GM18508 (cell line): ENCODE measurements around the gene COL4A1.

ENCODE experiments used
- ATAC-seq: cut with Tn5 transposase; IDR thresholded peaks from one replicate; pipeline ENCODE4 v1.9.1; 2021; ENCODE audit warnings: moderate number of reproducible peaks; ENCODE audit not compliant: insufficient read depth, unreplicated experiment

Gene COL4A1

DNA sequence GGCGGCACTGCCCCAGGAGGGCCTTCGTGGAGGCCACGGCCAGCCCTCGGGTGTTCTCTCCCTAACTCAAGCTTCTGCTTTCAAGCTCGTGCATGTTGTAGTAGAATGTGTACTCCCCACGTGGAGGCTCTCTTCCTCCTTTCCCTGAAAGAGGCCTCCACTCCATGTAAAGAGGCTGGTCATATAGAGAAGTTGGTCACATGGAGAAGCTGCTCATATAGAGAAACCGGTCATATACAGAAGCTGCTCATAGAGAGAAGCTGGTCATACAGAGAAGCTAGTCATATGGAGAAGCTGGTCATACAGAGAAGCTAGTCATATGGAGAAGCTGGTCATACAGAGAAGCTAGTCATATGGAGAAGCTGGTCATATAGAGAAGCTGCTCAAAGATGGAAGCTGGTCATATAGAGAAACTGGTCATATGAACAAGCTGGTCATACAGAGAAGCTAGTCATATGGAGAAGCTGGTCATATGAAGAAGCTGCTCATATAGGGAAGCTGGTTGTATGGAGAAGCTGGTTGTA, 152.5 kb downstream of the COL4A1 start:
- no peak for ATAC-seq

DNA sequence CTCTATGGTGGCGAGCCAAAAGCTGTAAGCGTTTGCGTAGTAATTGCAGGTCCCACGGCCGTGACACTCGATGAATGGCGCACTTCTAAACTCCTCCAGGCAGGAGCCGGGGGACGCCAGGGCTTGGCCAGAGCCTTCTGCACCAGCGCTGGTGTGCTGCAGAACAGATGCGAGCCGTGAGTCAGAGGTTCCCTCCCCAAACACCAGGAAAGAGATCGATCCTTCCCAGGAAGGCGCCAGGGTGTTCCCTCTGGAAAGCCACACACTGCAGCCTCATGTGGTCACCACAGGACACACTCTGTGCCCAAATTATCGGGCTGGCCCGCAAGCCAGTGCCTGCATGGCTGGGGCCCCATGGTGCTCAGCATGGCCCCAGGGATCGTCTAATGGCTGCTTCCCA, 154.6 kb downstream of the COL4A1 start:
- no peak for ATAC-seq

DNA sequence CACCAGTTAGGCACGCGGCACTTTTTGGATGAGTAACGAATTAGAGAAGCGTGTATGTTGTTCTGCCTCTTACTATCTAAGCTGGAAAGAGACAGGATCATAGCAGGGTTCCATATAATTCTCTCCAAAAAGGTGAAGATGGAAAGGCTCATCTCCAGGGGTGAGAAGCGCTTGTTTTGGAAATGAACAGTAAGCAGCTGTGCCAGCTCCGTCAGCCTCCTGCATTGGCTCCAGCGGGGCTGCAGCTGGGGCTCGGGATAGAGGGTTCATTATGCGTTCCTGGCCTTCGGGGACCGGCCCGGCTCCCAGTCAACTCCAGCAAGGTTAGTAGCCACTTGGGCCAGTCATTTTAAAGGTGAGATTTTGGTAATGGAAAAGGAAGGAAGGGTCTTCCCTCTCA, 155.5 kb downstream of the COL4A1 start:
- ATAC-seq: no peak

DNA sequence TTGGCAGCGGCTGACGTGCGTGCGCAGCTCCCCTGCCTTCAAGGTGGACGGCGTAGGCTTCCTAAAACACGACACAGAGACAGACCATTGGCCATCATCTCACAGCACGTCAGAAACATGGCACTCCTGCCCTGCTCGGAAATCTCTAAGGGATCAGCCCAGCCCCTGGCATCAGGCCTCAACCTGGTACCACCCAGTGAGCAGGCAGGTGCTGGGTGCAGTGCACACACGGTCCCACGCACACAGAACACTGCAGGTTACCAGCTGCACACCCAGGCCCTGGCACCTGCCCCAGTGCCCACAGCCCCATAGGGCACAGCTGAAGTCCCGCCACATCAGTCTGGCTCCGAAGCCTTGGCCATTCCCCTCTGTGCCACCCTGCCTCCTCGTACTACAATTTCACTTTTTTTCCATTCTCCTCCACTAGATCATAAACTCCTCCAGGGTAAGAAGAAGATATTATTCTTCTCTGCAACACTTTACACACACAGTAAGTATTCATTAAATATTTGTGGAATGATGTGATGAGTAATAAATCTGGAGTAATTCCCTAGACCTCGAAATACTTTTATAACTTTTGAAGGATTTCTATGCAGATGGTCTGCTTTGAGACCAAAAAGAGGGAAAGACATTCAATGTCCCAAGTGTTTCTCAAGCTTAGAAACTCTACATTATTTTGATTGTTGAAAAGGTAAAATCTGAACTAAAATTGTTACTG, 156.4 kb downstream of the COL4A1 start:
- ATAC-seq: no peak

DNA sequence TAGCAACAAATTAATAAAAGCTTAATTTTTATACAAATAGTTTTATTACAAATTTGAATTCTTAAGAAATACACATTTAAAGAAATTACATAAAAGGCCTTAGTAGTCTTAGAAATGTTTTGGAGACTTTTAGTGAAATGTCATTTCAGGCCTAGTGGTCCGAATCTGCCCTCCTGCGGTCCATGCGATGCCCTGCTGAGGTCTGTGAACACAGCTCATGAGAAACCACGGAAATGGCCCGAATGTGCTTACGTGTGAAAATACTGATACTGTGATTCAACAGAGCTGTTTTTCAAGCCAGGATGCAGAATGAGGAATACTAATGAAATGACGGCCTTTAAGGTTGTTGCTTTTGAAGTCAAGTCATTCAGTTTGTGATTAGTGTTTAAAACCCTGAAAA, 157.9 kb downstream of the COL4A1 start:
- no peak for ATAC-seq

DNA sequence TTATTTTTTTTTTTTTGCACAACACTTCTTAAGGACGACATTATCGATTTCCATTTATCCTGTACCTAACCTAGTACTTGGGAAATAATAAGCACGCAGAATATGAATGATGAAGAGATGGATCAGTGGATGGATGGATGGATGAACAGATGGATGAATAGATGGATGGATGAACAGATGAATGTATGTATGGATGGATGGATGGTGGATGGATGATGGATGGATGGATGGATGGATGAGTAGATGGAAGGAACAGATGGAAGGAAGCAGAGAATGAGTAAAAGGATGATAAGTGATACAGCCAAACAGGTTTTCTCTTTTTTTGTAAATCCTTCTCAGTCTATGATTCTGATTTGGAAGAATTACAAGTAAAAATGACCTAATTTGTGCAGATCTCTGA, 166.9 kb downstream of the COL4A1 start:
- no peak for ATAC-seq

DNA sequence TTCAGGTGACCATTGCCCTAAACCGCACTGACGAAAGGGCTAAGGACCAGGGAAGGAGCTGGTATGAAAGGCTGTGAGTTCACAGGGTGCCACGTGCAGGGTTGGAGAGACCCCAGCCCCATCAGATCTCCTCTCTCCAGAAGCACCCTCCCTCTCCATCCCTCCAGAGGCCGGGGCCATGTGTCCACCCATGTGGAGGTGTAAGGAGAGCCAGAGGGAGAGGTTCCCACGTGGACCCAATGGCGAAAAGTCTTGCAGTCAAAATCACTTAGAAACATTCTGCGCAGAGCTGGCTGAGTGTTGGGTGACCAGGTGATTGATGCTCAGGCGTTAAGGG, 168.3 kb downstream of the COL4A1 start:
- no peak for ATAC-seq

DNA sequence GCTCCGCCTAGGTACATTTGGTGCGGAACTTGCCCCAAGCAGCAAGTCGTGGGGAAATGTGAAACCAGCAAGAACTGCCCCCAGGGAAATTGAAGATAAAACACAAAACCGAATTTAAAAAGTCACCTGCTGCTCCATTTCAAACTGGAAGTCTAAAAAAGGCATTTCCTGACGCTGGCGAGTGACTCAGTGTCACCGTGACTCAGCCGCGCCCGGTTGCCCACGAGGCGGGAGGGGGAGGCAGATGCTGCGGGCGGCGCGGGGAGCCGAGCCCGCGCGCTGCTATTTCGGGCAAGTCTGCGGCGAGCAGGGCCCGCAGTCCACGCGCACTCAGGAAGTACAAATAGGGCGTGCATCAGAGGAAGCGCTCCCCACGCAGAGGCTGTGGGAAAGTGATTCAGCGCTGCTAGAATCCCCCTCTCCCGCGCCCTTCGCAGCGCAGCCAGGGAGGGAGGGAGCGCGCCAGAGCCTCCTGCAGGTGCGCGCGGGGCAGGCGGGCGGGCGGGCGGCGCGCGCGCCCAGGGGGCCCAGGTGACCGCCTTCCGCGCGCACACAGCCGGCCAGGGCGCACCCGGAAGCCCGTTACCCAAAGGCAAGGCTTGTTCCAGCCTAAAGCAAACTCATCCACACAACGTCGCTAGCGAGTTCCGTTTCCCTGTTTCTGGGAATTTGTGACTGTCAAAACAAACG, 168.8 kb downstream of the COL4A1 start:
- ATAC-seq: peak; percentile 36

DNA sequence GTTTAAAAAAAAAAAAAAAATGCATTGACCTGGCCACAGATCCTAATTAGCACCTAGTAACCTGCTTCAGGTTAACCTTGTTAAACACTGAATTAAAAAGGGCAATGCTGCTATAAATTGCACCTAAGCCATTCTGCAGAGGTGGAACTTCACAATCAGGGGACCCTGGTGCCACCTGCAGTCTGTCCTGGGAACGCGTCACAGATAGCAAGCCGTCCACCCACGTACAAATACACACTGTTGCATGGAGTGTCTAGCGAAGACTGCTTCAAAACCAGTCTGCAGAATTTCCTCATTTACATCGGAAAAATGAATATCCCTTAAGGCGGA, 169.3 kb downstream of the COL4A1 start:
- peak; percentile 64 for ATAC-seq

DNA sequence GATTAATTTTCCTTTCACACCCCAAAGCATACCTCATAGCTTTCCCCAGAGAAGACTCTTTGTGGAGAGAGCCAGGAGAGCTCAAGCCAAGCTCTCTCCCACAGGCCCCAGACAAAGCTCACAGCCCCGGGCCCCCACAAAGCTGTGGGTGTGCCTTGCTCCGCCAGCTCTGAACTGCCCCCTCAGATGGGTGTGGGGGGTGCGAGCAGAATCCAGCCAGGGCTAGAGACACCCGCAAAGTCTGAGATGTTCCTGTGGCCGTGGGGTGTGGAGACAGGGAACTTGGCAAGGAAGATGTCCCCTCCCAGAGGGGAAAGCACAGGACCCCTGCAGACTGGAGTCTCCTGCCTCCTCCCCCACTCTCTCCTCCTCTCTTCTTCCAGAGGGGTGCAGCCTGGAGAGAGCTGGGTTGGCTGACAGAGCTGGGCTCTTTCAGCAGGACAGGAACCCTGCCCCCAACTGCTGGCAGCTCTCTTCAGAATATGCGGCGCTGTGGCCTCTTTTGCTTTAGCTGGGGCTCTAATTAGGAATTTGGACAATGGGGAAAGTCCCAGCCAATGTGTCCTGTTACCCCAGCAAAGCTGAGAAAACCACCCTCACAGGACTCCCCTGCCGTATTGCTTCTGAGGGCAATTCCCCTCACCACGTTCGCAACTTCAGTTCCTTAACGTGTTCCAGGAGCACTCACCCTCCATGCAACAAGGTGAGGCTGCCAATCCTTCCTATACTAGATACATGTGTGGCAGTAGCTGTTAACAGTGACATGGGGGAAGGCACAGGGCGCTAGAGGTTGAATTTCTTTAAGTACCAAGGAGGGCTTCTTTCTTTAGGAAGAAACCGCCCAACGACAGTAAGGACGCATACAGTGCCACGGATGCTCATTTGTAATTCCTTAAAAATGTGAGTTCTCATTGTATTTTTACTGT, 170.0 kb downstream of the COL4A1 start:
- no peak for ATAC-seq

DNA sequence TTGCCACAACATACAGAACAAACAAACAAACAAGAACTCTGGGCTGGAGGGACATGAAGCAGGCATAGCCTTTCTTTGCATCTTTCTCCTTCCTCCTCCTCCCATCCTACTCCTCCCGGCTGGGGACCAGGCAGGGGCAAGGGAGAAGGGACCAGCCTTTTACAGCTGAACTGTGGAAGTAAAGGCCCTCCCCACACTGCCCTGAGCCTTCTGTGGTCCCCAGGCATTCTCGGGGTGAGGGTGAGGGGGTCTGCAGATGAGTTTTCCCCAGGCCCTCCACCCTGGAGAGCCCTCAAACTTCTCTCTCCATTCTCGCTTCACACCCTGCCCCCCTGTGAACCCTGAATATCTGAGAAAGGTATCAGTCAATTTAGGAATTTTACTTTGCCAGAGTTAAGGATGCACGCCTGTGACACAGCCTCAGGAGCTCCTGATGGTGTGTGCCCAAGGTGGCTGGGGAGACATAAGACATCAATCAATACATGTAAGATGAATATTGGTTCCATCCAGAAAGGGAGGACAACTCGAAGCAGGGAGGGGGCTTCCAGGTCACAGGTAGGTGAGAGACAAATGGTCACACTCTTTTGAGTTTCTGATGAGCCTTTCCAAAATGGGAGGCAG, 170.9 kb downstream of the COL4A1 start:
- ATAC-seq: no peak

DNA sequence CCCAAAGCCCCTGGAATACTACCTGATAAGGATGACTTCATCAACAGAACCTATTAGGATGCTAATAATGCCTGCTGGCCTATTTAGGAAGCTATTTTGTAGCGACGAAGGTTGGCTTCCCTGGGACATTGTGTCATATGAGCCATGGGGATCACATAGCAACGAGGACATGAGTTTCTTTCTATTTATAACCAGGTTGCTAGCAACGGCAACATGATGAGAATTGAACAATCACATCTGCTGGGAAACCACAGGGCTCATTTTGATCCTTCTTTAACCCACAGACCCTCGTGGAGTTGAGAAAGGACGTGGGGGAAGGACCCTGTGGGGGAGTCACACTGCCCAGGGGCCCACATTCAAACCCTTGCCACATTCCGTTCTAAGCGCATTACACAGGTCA, 172.2 kb downstream of the COL4A1 start:
- no peak for ATAC-seq

DNA sequence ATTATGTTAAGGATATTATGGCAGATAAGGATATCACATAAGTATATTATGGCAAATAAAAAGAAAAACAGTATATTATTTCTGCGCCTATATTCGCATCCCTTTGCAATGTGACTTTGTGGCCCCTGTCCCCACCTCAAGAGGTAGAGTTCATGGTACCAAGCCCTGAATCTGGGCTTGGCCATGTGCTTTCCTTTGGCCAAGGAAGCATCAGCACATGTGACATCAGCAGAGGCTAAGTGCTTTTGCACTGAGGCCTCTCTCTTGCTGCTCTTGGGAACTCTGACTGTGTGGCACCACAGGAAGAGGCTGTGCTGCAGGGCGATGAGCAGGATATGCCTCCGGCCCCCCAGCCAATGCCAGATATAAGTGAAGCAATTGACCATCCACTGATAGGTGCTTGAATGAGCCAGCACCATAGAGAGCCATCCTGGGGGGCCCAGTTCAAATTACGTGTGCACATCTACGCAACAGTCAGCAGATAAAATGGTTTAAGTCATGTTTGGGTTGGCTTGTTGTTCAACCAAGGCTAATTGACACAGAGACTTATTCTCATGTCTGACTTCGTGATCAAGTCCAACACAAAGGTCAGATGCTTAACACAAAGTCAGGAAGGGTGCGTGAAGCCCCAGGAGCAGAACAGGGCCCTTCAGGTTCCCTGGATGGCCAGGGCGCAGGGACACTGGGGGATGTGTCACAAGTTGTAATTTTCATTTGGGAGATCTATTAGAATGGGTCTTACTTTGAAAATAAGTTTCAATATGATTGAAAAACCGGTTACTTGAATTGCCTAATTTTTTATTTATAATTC, 173.3 kb downstream of the COL4A1 start:
- no peak for ATAC-seq

DNA sequence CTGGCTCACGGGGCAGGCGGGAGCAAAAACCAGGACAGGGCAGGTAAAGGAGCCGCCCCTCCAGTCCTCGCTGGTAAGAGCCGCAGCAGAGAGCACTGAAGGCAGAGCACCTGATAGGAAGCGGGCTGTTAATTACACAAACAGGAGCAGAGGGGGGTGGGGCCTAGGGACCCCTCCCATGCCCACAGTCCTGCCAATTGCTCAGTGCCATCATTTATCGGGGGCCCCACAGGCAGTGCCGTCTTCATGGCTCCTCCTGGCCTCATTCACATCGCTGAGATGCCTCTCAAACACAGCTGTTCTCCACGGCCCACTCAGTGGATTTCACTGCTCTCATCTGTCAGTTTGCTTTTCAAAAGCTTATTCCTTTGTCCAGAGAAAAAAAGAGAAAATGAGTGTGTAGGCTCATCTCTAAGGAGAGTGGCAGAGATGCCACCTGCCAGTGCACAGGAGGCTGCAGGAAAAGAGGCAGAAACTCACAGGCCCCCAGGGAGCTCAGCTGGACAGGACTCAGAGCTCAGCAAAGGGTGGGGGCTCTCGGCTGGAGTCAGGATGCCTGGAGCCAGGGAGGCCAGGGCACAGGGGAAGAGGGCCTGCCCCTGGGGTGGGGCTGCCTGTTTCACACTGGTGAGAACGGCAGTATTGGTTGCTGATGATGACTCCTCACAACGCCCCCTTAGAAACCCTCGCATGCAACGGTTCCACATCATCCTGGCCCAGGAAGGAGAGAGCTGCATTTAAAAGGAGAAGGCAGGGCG, 174.6 kb downstream of the COL4A1 start:
- ATAC-seq: no peak

DNA sequence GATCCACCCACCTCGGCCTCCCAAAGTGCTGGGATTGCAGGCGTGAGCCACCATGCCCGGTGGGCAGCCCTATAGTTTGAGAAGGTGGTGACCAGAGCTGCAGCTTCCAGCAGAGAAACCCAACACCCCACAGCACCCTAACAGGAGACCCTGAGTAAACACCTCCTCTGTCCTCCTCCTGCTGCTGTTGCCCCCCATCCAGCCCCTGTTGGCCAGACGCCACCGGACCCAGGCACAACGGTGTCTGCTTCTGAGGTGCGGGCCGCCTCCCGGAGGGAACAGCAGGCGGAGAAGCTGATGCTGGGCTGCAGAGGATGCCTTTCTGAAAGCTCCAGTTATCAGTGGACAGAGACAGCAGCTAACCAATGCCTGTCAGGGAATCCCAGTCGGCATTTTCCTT, 175.5 kb downstream of the COL4A1 start:
- ATAC-seq: no peak

DNA sequence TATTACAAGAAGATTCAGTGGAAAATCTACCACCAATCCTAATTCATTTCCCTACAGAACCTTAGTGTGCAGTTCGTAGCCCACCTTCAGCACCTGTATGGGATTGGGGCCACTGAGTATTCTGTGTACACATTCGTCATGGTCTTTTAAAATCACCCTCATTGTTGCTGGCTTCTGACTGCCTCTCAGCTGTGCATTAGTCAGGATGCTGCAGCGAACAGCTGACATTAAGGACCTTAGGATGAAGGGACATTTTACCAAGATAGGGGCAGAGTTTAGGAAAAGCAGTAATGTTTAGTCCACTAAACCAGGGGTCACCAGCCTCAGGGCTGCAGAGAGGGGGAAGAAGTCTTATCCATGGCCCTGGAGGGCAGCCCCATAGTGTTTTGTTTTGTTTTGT, 176.5 kb downstream of the COL4A1 start:
- ATAC-seq: no peak

DNA sequence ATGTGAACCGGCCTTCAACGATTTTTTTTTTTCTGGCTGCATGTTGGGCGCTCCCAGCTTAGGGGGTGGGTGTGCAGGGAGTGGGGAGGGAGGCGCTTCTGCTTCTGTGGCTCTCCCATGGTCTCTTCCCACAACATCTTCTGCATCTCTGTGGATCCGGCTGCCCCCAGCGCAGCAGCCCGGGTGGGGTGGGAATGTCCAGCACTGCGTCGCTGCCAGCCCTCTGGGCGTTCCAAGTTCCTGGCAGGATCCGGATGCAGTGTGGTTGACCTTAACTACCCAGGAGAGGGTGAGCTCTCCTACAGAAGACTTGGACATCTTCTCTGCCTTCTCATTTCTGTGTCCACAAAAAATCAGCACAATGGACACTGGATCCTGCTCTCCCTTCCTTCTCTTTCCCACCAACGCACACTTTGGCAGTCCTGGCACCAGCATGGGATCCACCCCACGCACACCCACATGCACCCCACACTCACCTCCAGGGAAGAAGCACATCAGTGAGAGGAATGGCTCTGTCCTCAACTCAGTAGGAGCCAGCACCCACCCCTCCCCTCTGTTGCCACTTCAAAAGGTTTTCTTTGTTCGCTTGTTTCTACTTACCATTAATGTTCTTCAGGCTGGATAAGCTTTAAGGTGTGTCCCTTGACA, 177.3 kb downstream of the COL4A1 start:
- no peak for ATAC-seq

DNA sequence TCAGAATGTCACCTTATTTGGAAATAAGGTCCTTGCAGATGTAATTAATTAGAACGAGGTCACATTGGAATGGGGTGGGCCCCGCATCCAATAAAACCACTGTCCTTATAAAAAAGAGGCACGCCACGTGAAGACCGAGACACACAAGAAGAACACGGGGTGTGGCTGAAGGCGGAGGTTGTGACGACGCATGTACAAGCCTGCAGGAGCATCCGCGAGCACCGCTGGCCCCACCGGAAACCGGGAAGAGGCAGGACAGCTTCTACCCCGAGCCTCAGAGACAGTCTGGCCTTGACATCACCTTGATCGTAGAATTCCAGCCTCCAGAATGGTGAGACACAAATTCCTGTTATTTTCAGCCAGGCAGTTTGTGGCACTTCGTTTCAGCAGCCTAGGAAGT, 177.9 kb downstream of the COL4A1 start:
- ATAC-seq: no peak

DNA sequence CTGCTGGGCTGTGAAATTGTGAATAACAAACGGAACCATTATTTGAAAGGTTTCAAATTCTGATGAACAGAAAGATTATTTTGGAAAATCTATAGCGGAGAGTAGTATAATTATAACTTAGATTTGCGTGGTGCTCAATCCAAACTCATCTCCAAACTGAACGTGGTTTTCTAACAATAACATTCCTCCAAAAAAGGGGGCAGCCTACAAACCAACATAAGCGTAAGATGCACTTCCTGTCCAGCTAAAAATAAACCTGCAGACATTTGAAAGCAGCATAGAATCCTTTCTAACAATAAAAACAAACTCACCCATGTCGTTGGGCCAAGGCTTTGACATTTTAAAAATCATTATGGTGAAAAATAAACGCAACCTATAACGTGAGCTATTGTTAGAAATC, 178.4 kb downstream of the COL4A1 start:
- no peak for ATAC-seq
